Stimulated activated CD8-positive, alpha-beta memory T cell treated with anti-CD3 and anti-CD28 coated beads, Interleukin-12 subunit alpha, Interleukin-12 subunit beta, amount 100 ng/mL, for 4 hours (primary cell): ENCODE data around the gene ALOXE3.

Experiments used
- DNase-seq: peaks from one replicate; pipeline ENCODE4 v3.0.0-alpha.2; 2020; ENCODE audit warnings: low read depth

Gene ALOXE3

DNA sequence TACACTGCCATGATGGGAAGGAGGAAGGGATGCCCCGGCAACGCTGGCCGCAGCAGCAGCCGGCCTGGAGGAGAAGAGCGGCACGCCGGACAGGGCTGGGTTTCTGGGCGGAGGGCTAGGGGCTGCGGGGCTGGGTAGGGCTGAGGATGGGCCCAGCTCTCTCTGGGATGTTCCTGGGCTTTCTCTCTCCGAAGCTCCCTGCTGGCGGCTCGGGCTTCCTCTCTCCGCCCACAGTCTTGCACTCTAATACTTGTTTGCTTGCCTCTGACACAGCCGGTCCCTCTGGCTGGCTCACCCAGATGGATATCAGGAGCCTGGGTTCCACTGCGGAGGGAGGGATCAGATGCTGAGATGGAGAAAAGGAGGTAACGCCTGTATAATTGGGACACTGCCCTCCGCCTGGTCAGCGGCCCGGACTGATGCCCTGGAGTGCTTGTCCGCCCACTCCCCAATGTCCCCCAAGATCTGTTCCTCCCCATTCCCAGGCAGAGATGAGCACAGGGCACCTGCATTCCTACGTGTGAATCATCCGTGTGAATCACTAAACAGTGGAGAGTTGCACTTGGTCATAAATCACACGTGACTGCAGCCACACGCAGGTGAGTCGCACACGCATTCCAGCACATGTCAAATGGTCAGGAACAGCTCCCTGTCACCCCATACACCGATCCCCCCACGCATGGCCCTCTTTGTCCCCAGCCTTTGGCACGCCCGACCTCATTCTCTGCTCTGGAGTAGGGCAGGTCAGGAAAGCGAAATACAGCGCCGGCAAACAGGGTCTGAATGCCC is at the start of gene ALOXE3:
ALOXE3 (minus strand) TSS at position 535 of the 789 bp plus-strand sequence; CDS start at position 11, 524 bp downstream.
- no peak for DNase-seq

DNA sequence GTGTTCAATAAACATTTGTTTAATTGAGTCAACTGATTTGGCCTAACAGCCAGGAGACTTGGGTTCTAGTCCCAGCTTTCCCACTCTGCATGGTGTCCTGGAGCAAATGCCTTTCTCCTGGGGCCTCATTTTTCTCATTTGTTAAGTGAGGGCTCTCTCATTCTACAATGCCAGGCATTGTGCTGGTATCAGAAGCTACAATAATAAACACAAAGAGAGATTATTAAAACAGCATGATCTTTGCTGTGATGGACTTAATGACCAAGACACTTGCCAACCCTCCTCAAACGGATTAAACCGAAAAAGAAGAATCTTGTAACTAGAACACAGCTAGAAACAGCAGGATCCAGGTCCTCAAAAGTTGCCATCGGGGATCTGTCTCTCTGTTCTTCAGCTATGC is 49.2 kb upstream of the ALOXE3 start:
- no peak for DNase-seq

DNA sequence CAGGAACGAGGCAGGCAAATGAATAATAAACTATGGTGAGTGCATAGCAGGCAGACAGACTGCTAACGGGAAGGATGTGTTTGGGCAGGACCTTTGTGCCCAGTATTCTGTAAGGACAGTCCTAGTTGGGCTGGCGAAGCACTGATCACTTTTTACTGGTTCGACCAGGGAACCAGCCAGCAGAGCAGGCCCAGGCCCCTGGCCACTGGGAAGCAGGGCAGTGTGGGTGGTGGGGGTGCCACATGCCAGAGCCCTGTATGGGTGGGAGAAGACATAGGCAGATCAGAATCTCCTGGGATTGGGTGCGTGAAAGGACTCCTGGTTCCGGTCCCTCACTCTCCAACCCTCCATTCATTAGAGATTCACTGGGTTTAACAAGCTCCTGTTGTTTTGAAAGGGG is 48.4 kb upstream of the ALOXE3 start:
- no peak for DNase-seq

DNA sequence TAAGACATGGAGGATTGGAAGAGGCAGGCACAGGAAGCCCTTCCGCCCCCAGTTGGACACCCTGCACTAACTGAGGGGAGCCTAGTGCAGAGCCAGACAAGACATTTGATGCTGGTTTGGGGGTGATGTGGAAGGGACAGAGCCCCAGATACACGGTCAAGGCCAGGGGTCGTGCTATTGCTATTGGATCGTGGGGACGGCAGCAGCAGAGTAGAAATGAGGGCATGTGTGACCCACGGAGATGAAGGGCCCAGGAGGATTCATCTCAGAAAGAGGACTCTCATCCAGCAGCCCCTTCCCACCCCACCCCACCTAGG is 46.5 kb upstream of the ALOXE3 start:
- DNase-seq, result no peak

DNA sequence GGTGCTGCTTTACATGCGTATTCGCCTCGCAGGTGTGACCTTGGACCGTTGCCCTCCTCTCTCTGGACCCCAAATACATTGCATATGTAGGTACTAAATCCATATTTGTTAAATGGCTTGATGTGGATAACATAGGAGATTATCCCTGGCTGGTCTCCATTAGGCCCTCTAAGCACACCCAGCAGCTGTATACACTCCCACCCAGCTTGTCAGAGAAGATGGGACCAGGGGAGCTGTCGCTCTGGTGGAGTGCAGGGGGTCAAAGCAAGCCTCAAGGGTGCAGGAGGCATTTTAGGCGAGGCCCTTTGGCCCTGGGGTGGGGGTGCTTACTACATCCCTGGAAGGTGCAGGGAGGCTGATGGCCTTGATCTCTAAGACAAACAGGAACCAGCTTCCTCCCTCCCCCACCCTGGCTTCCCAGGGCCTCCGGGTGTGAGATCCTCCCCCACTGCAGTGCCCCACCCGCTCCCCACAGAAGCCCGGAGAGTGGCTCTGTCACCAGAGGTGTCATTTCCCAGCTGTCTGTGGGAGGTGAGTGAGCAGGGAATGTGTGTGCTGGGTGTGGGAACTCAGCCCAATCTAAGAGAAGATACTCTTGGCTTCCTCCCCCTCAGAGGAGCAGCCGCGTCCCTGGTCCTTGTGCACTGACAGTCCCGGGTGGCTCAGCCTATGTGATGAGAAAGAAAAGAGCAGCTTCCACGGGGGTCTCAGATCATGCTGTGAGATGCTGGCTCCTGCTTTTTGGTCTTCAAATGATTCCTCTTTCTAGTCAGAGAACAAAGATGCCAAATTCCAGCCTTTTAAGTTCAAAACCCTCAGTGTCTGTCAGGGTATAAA is 45.9 kb upstream of the ALOXE3 start:
- no peak for DNase-seq

DNA sequence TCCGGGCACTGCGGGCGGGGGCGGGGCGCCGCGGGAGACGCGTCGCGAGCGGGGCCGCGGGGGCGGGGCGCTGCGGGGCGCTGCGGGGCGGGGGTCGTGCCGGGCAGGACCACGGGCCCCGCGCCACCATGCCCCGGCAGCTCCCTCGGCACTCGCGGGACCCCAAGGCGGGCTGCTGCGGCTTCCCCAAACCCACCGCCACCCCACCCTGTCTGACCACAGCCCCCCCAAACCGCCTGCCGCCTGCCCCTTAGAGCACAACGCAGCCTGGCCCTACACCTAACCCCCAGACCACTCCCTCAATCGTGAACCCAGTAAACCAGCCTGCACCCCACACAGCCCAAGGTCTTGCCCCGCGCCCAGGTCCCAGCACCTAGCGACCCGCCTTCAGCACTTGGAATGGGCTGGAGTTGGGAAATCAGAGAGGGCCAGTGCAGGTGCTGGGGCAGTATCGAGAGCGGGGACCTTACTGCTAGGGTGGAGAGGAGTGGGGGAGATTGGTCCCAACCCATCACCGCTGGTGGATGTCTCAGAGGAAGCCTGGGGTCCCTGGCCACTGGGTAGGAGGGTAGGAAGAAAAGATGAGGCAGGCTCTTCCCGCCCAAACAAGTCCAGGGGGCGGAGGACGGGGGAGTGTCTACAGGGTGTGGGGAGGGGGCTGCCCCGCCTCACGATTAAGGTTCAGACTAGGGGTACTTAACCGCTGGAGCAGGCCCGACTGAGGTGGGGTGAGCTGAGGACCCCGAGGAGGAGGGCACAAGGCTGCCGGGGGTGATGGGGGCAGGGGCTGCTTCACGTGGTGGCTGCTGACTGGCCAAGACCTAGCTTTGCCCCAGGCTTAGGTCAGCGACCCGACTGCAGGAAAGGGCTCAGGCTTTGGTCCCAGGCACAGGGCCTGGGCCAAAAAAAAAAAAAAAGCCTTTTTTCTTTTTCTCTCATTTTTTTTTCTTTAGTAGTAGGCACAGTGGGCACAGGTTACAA is 45.0 kb upstream of the ALOXE3 start:
- no peak for DNase-seq

DNA sequence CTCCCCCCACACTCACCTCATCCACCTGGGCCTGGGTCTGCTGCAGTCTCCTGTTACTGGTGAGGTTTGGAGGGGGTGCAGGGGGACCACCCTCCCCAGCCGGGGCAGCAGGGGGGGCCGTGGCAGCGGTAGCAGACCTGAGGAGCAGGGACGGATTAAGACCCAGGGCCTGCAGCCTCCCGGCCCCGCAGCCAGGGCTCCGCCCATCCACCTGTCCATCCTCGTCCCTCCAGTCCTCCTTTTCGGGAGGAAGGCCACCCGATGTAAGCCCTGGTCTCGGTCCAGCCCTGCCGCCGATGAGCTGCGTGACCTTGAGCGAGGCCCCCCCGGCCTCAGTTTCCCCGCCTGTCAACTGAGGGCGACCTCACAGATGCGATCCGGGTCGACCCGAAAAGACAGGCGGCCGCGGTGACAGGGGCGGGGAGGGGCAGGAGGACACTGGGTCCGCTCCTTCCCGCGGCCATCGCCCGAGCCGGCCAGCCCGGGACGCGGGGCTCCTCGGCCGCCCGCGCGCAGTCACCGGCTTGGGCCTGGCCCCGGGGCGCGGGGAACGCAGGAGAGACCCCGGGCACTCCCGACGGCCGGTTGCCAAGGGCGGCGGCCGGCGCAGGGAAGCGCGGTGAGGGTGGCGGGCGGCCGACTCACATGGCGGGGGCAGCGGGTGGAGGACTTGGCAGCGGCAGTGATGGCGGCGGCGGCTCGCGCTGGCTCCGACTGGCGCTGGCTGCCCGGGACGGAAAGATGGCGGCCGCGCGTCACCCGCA is 44.1 kb upstream of the ALOXE3 start, which contains the start of gene VAMP2:
VAMP2 (minus strand) TSS at position 716 of the 764 bp plus-strand sequence; CDS start at position 647, 69 bp downstream.
- DNase-seq, result peak; percentile 75

DNA sequence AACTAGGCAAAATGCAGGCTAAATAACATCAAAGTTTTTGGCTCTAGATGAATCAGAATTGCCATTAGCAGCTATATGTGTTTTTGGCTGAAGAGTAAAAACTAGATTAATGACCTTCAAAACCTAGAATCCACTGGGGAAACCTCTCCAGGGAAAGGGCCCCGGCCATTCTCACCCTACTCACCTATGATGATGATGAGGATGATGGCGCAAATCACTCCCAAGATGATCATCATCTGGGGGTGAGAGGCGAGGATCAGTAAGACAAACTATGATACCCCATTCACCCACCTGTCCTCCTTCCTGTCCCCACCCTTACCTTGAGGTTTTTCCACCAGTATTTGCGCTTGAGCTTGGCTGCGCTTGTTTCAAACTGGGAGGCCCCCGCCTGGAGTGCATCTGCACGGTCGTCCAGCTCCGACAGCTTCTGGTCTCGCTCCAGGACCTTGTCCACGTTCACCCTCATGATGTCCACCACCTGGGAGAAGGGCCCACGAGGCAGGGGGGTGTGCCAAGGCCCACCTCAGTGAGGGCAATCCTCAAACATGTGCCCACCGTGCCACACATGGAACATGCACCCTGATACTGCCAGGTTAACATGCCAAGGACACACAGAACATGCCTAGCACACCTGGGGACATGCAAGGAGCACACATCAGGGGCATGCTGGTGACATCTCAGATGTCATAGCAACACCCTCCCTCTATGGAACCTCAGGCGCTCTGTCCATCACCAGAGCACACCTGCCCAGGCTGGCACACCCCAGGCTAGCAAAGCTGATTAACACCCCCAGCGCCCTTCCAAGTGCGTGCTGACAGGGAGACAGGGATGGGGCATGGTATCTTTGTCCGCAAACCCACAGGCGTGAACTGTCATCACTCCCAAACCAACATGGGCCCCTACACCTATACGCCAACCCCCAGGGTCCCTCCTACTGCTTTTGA is 43.2 kb upstream of the ALOXE3 start:
- DNase-seq, result no peak

DNA sequence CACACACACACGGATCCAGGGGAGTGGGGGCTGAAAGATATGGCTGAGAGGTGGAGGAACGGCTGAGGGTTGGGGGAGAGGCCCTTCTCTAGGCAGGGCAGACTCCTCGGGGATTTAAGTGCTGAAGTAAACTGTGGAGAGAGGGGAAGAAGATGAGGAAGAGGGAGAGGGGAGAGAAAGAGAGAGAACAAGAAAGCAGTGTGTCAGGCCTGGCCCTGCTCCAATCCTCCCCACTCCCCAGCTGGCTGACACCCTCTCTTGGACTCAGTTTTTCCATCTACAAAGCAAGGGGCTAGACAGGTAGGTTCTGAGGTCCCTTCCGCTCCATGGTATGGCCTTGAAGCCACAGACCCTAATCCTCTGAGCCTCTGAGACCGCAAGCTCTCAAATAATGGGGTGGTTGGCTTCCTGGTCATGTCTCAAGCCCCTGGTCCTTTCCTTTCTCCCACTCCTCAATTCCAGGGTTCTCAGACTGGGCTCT is 42.5 kb upstream of the ALOXE3 start:
- no peak for DNase-seq

DNA sequence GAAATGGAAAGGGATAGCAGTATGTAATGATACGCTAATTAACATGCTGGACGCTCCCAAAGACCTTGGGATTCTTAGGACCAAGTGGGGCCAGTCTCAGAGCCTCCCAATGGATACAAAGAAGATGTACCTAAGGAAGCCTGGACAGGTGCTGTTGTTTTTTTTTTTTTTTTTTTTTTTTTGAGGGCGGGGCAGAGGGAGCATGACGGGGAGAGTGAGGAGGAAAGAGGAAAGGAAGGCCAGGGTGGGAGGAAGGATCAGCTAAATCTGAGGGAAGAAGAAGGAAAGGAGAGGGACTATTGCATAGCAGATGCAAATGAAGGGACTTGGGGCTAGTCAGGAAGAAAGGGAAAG is 41.9 kb upstream of the ALOXE3 start:
- no peak for DNase-seq

DNA sequence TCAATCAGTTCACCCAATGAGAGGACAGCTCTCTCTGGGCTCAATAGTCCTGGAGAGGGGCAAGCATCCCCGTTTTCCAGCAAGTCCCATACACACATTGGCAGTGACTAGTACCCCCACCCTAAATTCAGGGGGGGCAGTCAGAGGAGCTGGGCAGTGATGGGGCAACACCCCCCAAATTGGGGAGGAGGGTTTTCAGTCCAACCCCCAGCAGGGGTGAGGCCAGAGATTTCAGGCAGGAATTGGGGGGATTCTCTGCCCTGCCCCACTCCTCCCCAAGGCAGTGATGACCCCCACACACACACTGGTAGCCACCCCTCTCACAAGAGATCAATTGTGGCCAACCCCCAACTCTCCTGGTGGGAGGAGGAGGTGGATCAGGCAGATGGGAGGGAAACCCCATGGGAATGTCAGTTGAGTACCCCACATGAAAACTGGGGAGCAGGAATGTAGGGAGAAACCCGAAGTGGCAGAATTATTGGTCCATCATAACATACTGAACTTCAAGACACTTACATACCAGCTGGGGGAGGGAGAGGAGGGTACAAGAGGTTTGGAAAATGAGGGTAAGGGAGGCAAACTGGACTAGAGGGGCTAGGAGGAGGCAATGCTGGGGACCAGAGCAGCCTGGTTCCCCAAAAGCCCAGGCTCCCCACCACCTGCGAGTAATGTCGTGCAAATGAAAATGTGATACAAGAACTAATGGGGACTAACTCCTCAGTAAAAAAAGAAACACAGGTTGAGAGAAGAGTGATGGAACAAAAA is 41.3 kb upstream of the ALOXE3 start:
- no peak for DNase-seq

DNA sequence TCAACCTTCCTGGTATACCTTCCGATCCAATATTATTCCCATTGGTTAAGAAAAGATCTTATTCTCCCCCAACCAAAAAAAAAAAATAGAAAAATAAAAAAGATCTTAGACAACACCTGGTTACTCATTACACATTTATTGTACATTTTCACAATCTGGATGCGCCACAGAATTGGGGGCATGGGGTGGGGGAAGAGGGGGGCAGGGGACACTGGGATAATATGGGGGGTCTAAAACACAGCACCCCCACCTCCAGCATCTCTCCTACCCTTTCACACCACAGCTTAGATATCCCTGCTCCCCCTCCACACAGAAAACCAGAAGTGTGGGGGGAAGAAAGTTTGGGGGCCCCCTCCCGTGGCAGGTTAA is 40.7 kb upstream of the ALOXE3 start:
- no peak for DNase-seq

DNA sequence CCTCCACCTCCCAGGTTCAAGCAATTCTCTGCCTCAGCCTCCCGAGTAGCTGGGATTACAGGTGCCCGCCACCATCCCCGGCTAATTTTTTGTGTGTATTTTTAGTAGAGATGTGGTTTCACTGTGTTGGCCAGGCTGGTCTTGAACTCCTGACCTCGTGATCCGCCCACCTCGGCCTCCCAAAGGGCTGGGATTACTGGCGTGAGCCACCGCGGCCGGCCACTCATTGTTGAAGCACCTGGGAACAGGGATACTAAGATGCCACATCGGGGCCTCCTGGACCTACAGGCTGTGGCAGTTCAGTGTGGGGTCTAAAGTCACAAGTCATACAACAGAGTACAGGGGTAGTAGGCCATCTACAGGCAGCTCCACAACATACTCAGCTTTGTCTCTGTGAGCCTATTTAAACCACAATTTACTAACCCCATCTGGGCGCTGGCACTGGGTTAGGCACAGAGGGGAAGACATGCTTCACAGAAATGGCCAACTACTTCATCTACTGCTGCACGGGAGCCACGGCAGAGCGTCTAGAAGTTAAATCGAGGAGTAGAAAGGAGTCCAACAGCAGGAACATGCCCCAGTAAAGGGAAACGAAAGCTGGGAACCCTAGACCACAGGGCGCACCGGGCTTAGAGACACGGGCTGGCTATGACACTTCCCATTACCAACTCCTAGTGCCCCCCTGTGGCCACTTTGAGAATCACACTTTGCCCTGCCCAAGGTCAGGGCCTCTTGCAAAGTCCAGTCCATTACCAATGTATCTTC is 40.1 kb upstream of the ALOXE3 start:
- DNase-seq, result peak; percentile 65

DNA sequence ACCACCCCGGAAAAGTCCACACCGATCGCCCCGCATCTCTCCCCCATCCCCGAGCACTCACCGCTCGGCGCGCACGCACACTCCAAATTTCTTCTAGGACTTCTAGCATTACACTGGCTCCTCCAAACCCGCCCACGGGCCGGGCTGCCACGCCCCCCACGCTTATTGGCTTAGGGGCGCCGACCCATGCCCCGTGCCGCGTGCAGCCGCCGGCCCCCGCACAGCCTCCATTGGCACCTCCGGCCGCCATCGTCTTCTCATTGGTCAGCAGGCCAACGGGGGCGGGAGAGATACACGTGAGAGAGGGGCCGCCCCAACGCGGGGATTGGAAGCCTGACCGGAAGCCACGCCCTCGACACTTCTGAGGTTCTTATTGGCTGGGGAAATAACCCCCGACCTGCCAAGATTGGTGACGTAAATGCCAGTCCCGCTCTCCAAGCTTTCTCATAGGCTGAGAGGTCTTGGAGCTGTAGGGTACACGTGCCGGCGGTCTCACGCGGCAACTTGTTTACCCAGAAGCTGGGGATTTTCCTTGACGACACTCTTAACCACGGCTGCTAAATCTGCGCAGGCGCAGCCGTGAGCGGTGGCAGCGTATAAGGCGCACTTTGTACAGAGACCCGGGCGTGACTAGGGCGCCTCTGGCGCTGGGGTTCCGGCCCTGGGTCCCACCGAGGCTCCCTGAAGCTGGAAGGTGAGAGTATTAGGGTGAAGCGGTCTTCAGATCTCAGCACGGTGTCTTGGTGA is 38.1 kb upstream of the ALOXE3 start:
- peak; percentile 100 for DNase-seq

DNA sequence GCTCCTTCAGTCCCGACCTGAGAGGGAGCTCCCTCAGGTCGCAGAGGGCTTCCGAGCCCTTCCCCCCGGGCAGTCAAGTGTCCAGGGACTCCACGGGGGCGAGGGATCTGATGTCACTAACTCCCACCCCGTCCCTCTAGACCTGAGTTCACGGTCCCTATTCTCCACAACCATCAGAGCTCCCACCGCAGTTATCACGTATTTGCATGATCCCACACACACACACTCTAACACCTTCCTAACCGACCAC is 37.6 kb upstream of the ALOXE3 start:
- DNase-seq, result no peak

DNA sequence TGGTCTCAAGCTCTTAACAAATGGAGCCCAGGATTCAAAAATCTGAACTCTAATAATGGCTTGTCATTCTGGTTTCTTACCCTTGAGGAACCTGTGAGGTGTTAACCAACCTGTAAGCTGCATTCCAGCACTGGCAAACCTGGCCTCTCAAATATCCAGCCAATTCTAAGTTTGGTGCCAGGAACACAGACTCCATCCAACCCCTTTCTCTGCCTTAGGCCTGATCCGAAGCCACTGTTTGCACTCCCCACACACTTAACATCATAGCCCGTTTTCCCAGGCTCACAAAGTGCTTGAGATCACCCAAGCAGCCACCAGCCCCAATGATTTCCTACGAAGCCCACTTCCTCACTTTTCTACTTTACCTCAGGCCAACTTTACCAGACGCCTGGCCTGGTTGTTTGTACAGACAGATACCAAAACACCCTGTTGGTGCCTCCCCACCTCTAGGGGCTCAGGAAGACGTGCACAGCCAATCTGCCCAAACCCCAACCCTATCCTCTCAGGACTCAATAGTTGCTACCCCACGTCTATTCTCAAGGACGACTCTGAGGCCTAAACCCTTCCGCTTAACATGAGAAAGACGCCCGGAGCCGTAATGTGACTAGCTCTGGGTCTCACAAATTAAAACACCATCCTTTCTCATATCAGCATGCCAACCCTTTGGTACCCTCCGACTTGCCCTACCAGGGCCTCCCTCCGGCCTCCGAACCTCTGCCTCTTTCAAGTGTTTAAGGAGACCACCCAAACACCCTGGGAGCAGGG is 37.1 kb upstream of the ALOXE3 start:
- no peak for DNase-seq

DNA sequence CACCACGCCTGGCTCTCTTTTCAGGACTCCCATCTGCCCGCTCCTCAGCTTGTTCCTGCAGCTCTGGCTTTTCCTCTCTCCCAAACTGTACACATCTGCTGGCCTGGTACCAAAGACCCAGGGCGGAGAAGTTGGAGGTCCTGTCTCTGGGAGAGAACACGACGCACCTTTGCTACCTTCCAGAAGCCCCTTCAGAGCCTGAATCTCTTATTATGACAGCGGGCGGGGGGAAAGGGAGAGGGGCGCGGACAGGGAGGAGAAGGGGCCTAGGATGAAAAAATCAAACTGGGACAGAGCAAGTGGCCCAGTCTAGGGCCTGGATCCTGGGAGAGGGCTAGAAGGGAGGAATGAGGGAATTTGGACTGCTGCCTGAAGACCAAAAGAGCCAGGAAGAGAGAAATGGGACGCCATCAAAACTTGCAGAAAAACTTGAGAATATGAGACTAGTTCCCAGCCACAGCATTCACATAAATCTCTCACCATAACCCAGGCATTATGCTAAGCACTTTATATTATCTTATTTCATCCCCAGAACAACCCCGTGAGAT is 36.4 kb upstream of the ALOXE3 start:
- DNase-seq, result no peak
